HG03097 (cell line): ENCODE data around the gene ZFAND2B.
A peak's percentile ranks its signal among the peaks of the same experiment; 100 is the strongest.

Experiments
- ATAC-seq: cut with Tn5 transposase; IDR thresholded peaks from one replicate; pipeline ENCODE4 v1.9.1; 2021; ENCODE audit not compliant: unreplicated experiment, low FRiP score

The ZFAND2B gene

DNA sequence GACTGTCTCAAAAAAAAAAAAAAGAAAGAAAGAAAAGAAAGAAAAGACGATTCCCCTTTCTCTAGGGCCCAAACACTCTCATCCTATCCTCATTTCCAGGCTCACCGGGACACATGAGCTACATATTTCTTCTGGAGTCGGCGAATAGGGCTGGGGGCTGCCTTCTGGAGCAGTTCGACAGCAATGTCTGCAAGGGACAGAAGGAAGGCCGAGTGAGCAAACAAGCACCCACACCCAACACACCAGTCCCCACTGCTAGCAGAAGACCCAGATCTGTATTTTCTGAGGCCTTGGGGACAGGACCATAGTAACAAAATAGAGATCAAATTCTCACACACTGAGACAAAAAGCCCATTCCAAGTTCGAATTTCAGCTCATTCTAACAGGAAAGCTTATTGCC lies 31.1 kb upstream of the ZFAND2B start:
- no peak for ATAC-seq

- ATAC-seq = no peak
These were observed 30.4 kb upstream of the ZFAND2B start for GRCh38 chr2:219175928-219176817.

GRCh38 chr2:219176818-219177551 lies 29.6 kb upstream of the ZFAND2B start, which contains the start of gene CNPPD1:
Gene CNPPD1 (minus strand): TSS chr2:219176925. CDS start chr2:219176828, 97 bp downstream.
- ATAC-seq = peak; percentile 64

- peak; percentile 35 for ATAC-seq
These were observed 28.8 kb upstream of the ZFAND2B start, which contains the start of gene RETREG2 for GRCh38 chr2:219177552-219178376. Gene RETREG2 (plus strand): TSS chr2:219178275. CDS start chr2:219178353, 78 bp downstream.

DNA sequence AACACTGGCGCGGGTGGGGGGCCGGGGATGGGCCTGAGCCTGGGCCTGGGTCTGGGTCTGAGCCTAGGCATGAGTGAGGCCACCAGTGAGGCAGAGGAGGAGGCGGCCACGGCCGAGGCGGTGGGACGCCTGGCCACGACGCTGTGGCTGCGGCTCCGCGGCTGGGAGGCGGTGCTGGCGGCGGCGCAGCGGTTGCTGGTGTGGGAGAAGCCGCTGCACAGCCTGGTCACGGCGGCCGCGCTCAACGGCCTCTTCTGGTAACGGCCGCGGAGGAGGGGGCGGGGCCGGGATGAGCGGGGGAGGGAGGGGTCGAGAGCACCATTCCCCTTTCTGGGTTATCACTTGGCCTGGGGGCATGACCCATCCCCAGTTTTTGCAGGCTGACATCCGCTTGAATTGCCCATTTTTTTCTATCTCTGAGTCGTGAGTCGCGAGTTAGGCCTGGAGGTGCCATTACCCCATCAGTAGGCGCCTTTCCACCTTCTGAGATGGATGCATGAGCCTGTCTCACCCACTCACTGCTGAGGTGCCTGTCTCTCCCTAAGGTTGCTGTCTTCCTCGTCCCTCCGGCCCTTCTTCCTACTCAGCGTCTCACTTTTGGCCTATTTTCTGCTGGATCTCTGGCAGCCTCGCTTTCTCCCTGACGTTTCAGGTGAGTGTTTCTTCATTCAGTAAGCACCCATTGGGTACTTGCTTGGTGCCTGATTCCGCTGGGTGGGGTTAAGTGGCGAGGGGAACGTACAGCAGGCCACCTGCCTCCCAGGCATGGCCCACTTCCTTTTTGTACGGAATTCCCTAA lies 28.0 kb upstream of the ZFAND2B start:
- ATAC-seq = peak; percentile 5

GRCh38 chr2:219179601-219180465 lies 26.7 kb upstream of the ZFAND2B start:
- no peak for ATAC-seq

GRCh38 chr2:219180961-219181360 lies 25.6 kb upstream of the ZFAND2B start:
- no peak for ATAC-seq

- ATAC-seq = no peak
These were observed 25.1 kb upstream of the ZFAND2B start for GRCh38 chr2:219181531-219181930.

DNA sequence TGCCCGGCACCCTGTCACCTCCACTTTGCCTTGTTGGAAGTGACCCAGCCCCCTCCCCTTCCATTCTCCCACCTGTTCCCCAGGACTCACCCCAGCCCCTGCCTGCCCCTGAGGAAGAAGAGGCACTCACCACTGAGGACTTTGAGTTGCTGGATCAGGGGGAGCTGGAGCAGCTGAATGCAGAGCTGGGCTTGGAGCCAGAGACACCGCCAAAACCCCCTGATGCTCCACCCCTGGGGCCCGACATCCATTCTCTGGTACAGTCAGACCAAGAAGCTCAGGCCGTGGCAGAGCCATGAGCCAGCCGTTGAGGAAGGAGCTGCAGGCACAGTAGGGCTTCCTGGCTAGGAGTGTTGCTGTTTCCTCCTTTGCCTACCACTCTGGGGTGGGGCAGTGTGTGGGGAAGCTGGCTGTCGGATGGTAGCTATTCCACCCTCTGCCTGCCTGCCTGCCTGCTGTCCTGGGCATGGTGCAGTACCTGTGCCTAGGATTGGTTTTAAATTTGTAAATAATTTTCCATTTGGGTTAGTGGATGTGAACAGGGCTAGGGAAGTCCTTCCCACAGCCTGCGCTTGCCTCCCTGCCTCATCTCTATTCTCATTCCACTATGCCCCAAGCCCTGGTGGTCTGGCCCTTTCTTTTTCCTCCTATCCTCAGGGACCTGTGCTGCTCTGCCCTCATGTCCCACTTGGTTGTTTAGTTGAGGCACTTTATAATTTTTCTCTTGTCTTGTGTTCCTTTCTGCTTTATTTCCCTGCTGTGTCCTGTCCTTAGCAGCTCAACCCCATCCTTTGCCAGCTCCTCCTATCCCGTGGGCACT lies 24.0 kb upstream of the ZFAND2B start:
- ATAC-seq = no peak

GRCh38 chr2:219183151-219183772 lies 23.3 kb upstream of the ZFAND2B start:
- no peak for ATAC-seq

DNA sequence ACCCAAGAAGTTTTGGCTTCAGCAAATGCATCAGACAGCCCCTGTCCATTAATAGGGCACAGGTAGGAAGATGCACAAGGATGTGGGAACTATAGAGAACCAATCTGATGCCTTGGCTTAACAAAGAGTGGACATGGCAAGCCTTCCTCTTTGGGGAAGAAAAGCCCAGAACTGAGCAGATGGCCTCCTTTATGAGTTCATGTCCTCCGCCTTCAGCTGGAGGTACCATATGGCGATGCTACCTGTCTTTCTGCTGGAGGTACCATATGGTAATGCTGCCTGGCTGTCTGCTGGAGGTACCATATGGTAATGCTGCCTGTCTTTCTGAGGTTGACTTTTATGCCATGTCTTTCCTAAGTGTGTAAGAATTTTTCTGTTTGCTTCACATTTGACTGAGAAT lies 22.5 kb upstream of the ZFAND2B start:
- no peak for ATAC-seq

DNA sequence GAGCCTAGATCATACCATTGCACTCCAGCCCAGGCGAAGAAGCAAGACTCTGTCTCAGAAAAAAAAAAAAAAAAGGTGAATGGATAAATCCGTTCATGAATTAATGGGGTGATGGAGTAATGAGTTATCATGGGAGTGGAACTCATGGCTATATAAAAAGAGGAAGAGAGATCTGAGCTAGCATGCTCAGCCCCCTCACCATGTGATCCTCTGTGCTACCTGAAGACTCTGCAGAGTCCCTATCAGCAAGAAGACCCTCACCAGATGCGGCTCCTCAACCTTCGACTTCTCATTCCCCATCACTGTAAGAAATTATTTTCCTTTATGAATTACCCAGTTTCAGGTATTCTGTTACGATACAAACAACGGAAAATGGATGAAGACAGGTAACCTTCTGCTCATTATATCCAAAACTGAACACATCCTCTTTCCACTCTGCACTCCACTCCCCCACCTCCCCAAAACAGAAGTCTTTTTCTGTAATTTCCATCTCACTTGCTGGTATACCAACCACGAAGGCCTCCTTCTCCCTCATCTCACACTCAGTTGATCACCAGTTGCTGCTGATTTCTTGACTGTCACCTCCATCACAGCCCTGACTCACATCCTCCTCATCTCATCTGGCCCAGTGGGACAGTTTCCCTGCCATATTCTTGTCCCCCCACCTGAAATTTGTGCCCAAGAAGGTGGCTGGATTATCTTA lies 19.7 kb upstream of the ZFAND2B start:
- ATAC-seq = no peak

GRCh38 chr2:219197388-219197787 lies 9.2 kb upstream of the ZFAND2B start:
- no peak for ATAC-seq

DNA sequence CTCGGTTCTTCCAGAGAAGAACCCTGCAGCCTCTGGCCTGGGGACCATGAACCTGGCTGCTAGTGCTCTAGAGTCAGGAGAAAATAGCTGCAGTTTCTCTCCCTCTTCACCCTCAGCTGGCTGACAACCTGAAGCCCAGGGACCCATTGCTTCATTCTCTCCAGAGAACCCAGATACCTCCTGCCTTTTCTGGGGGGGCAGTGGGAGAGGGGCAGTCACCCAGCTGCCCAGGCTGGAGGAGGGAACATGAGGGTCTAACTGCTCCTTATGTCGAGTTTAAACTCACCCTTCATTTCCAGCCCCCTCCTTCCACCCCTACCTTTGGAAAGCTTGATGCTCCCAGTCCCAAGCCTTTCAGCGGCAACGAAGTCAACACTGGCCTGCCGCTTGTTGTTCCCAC lies 7.6 kb upstream of the ZFAND2B start:
- no peak for ATAC-seq

GRCh38 chr2:219199470-219200211 lies 6.9 kb upstream of the ZFAND2B start:
- no peak for ATAC-seq
